Tibial nerve (tissue), 3 donors: ENCODE results near the gene DOK7.

Experiments used
- POLR2A ChIP-seq, 2 donors: fragments of 450-650 bp; IDR thresholded peaks; one replicate each; pipeline ENCODE4 v1.6.1; 2017; ENCODE audit warnings: antibody characterized with exemption in 2 of 2, mild to moderate bottlenecking in 2 of 2, moderate library complexity in 2 of 2
- TF ChIP-seq, protein P1 (sequence below), 5 experiments: fragments of 200-600 bp in 3 of 5; fragments of 450-650 bp in 2 of 5; sonication (generic) in 3 of 5; IDR thresholded peaks; one replicate each; pipeline ENCODE4 v1.5.1; 2016 to 2019; ENCODE audit warnings: antibody characterized with exemption in 5 of 5, mild to moderate bottlenecking in 3 of 5, moderate library complexity in 2 of 5

DNA sequence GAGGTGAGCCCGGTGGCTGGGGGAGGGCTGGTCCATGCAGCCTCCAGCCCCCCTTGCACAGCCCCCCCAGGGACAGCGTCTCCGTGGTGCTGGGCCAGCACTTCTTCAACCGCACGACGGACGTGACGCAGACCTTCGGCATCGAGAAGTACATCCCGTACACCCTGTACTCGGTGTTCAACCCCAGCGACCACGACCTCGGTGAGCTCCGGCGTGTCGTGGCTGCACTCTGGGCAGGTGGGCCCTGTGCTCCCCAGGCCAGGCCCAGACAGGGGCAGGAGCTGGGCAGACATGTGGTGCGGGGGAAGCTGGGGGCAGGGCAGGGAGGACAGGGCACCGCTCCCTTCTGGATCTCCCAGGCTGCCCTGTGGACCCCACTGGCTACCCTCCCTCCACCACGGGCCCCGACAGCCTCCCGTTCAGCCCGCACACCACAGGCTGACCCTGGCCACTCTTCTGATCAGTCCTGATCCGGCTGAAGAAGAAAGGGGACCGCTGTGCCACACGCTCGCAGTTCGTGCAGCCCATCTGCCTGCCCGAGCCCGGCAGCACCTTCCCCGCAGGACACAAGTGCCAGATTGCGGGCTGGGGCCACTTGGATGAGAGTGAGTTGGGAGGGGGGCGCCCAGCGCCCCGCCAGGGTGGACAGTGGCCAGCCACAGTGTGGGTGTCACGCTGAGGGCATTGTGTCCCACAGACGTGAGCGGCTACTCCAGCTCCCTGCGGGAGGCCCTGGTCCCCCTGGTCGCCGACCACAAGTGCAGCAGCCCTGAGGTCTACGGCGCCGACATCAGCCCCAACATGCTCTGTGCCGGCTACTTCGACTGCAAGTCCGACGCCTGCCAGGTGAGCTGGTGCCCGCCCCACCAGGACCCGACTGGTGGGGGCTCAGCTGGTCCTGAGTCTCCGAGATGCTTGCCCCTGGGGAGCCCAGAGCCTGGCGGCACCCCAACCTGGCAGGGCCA, 15.4 kb upstream of the DOK7 start:
- no peak for TF ChIP-seq POLR2A (IDR thresholded peaks at IDR 0.05)
- TF ChIP-seq, protein P1, sequence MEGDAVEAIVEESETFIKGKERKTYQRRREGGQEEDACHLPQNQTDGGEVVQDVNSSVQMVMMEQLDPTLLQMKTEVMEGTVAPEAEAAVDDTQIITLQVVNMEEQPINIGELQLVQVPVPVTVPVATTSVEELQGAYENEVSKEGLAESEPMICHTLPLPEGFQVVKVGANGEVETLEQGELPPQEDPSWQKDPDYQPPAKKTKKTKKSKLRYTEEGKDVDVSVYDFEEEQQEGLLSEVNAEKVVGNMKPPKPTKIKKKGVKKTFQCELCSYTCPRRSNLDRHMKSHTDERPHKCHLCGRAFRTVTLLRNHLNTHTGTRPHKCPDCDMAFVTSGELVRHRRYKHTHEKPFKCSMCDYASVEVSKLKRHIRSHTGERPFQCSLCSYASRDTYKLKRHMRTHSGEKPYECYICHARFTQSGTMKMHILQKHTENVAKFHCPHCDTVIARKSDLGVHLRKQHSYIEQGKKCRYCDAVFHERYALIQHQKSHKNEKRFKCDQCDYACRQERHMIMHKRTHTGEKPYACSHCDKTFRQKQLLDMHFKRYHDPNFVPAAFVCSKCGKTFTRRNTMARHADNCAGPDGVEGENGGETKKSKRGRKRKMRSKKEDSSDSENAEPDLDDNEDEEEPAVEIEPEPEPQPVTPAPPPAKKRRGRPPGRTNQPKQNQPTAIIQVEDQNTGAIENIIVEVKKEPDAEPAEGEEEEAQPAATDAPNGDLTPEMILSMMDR (IDR thresholded peaks at IDR 0.05) = no peak
